Neural cell (in vitro differentiated cells): ENCODE measurements around the gene ALS2. TPM values are rescaled to one million over a fixed set of nuclear protein-coding genes. Genes with fewer than 3 reads are reported as not detected.

Source experiments
- H2AFZ ChIP-seq: fragments of 200-600, 300-800 bp; sonication (generic), shearing (Covaris generic); 2 replicates; pipeline ENCODE4 v1.6.0; 2014; ENCODE audit warnings: low read depth, mild to moderate bottlenecking, antibody characterized with exemption, low read length, moderate library complexity
- H3F3A ChIP-seq: fragments of 200-600 bp; shearing (Covaris generic); 2 replicates; pipeline ENCODE4 v1.6.1; 2016; ENCODE audit warnings: mild to moderate bottlenecking, moderate library complexity, mixed read lengths, antibody characterized with exemption, low read length; ENCODE audit not compliant: insufficient read depth, poor library complexity, severe bottlenecking
- H3K27ac ChIP-seq: fragments of 200-600, 300-800 bp; sonication (generic), shearing (Covaris generic); 2 replicates; pipeline ENCODE4 v1.5.1; 2014; ENCODE audit warnings: mild to moderate bottlenecking, low read length, moderate library complexity
- H3K27me3 ChIP-seq: fragments of 300-800, 200-600 bp; sonication (generic), shearing (Covaris generic); 2 replicates; pipeline ENCODE4 v1.6.0; 2014; ENCODE audit warnings: mild to moderate bottlenecking, low read depth, low read length, moderate library complexity; ENCODE audit not compliant: insufficient read depth
- H3K36me3 ChIP-seq: fragments of 300-800, 200-600 bp; sonication (generic), shearing (Covaris generic); 2 replicates; pipeline ENCODE4 v1.5.1; 2014; ENCODE audit warnings: mild to moderate bottlenecking, antibody characterized with exemption, low read length, moderate library complexity; ENCODE audit not compliant: insufficient read depth
- H3K4me2 ChIP-seq: fragments of 300-800, 200-600 bp; sonication (generic), shearing (Covaris generic); 2 replicates; pipeline ENCODE4 v1.6.0; 2014; ENCODE audit warnings: mild to moderate bottlenecking, low read length
- H3K4me3 ChIP-seq: fragments of 300-800, 200-600 bp; sonication (generic), shearing (Covaris generic); 2 replicates; pipeline ENCODE4 v1.5.1; 2014; ENCODE audit warnings: mild to moderate bottlenecking, low read length, moderate library complexity
- H3K79me2 ChIP-seq: fragments of 200-600 bp; shearing (Covaris generic); replicated peaks from 2 replicates; pipeline ENCODE4 v1.6.0; 2014; ENCODE audit warnings: mild to moderate bottlenecking, low read length, moderate library complexity; ENCODE audit not compliant: insufficient read depth
- H3K9ac ChIP-seq: fragments of 300-800, 200-600 bp; sonication (generic), shearing (Covaris generic); 2 replicates; pipeline ENCODE4 v1.6.1; 2016; ENCODE audit warnings: mild to moderate bottlenecking, low read length, mixed read lengths
- H3K9me2 ChIP-seq: fragments of 200-600 bp; shearing (Covaris generic); 2 replicates; pipeline ENCODE4 v1.6.1; 2016; ENCODE audit warnings: mild to moderate bottlenecking, low read length, mixed read lengths; ENCODE audit not compliant: insufficient read depth
- H3K9me3 ChIP-seq: fragments of 200-600, 300-800 bp; sonication (generic), shearing (Covaris generic); 2 replicates; pipeline ENCODE4 v1.6.1; 2016; ENCODE audit warnings: mild to moderate bottlenecking, mixed run types, low read length, moderate library complexity, mixed read lengths
- H4K20me1 ChIP-seq: fragments of 200-600 bp; shearing (Covaris generic); 2 replicates; pipeline ENCODE4 v1.6.1; 2016; ENCODE audit warnings: mild to moderate bottlenecking, mixed run types; ENCODE audit not compliant: insufficient read depth
- EP300 ChIP-seq: fragments of 450-650 bp; conservative IDR thresholded peaks from 2 replicates; pipeline ENCODE4 v1.6.1; 2014; ENCODE audit warnings: antibody characterized with exemption, mild to moderate bottlenecking, moderate library complexity; ENCODE audit not compliant: poor library complexity, severe bottlenecking
- EZH2 ChIP-seq: fragments of 200-600, 300-800 bp; shearing (Covaris generic), sonication (generic); IDR thresholded peaks from 2 replicates; pipeline ENCODE4 v1.6.1; 2014; ENCODE audit warnings: antibody characterized with exemption, low read length, borderline replicate concordance, mild to moderate bottlenecking; ENCODE audit not compliant: insufficient read depth, poor library complexity, severe bottlenecking
- MXI1 ChIP-seq: fragments of 450-650 bp; conservative IDR thresholded peaks from 2 replicates; pipeline ENCODE4 v1.6.1; 2014; ENCODE audit warnings: antibody characterized with exemption, mild to moderate bottlenecking; ENCODE audit not compliant: poor library complexity, severe bottlenecking
- POLR2AphosphoS5 ChIP-seq: IDR thresholded peaks from 2 replicates; pipeline ENCODE4 v1.6.1; 2012
- RAD21 ChIP-seq: fragments of 450-650 bp; conservative IDR thresholded peaks from 2 replicates; pipeline ENCODE4 v1.6.1; 2014; ENCODE audit warnings: antibody characterized with exemption, mild to moderate bottlenecking, moderate library complexity
- SMC3 ChIP-seq: fragments of 450-650 bp; conservative IDR thresholded peaks from 2 replicates; pipeline ENCODE4 v1.6.1; 2014; ENCODE audit warnings: antibody characterized with exemption, mild to moderate bottlenecking, moderate library complexity; ENCODE audit not compliant: poor library complexity
- TAF1 ChIP-seq: IDR thresholded peaks from 2 replicates; pipeline ENCODE4 v1.6.1; 2012; ENCODE audit warnings: low read depth
- polyA plus RNA-seq: library from polyadenylated mRNA; depleted of rRNA; stranded (reverse); fragments of >200 nt; gene quantifications from 2 replicates; pipeline ENCODE4 v1.2.3, GENCODE V29; 2014
- TF ChIP-seq, protein P1 (sequence below): fragments of 450-650 bp; IDR thresholded peaks from 2 replicates; pipeline ENCODE4 v1.5.1; 2014; ENCODE audit warnings: antibody characterized with exemption, mild to moderate bottlenecking, moderate library complexity; ENCODE audit not compliant: poor library complexity, severe bottlenecking
- TF ChIP-seq, protein P2 (sequence below): IDR thresholded peaks from 2 replicates; pipeline ENCODE4 v1.6.1; 2012; ENCODE audit warnings: borderline replicate concordance

The ALS2 gene
- polyA plus RNA-seq, 1 donor from 2014 or later, result 26.3 TPM

DNA sequence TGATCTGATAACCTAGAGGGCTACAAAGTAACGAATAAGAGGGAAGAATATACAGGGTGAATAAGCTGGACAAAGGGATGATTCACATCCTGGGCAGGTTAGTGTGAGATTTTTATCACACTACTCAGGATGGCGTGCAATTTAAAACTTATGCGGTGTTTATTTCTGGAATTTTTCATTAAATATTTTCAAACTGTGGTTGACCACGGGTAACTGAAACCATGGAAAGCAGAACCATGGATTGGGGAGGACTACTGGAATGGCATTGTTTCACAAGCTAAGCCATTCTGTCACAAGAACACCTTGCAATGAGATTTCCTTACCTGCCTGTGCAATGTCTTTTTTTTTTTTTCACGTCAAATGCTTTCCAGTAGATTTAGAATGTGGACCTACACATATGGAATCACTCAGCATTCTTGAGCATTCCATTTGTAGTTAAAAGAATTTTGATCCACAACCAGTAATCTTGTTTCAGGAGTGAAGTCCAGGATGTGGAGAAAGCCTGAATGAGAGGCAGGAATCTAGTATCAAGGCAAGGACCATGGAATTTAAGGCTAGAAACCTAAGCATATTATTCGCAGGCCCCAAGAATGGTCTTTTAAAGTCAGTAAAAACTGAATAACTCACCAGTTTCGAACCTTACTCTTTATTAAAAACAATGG is 17.6 kb upstream of the ALS2 start:
- H3K9me3 ChIP-seq, result no peaks in the 10 kb centered on the region
- H3K9ac ChIP-seq, result no peak overlapping the region
- H3F3A ChIP-seq, result no peaks in the 10 kb centered on the region
- H3K4me2 ChIP-seq, result no peak overlapping the region
- TF ChIP-seq POLR2AphosphoS5 (no peak), RAD21 (no peak), TAF1 (no peak), EZH2 (no peak), EP300 (no peak), SMC3 (no peak), MXI1 (no peak)
- TF ChIP-seq, protein P1, sequence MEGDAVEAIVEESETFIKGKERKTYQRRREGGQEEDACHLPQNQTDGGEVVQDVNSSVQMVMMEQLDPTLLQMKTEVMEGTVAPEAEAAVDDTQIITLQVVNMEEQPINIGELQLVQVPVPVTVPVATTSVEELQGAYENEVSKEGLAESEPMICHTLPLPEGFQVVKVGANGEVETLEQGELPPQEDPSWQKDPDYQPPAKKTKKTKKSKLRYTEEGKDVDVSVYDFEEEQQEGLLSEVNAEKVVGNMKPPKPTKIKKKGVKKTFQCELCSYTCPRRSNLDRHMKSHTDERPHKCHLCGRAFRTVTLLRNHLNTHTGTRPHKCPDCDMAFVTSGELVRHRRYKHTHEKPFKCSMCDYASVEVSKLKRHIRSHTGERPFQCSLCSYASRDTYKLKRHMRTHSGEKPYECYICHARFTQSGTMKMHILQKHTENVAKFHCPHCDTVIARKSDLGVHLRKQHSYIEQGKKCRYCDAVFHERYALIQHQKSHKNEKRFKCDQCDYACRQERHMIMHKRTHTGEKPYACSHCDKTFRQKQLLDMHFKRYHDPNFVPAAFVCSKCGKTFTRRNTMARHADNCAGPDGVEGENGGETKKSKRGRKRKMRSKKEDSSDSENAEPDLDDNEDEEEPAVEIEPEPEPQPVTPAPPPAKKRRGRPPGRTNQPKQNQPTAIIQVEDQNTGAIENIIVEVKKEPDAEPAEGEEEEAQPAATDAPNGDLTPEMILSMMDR, result no peak
- TF ChIP-seq, protein P2, sequence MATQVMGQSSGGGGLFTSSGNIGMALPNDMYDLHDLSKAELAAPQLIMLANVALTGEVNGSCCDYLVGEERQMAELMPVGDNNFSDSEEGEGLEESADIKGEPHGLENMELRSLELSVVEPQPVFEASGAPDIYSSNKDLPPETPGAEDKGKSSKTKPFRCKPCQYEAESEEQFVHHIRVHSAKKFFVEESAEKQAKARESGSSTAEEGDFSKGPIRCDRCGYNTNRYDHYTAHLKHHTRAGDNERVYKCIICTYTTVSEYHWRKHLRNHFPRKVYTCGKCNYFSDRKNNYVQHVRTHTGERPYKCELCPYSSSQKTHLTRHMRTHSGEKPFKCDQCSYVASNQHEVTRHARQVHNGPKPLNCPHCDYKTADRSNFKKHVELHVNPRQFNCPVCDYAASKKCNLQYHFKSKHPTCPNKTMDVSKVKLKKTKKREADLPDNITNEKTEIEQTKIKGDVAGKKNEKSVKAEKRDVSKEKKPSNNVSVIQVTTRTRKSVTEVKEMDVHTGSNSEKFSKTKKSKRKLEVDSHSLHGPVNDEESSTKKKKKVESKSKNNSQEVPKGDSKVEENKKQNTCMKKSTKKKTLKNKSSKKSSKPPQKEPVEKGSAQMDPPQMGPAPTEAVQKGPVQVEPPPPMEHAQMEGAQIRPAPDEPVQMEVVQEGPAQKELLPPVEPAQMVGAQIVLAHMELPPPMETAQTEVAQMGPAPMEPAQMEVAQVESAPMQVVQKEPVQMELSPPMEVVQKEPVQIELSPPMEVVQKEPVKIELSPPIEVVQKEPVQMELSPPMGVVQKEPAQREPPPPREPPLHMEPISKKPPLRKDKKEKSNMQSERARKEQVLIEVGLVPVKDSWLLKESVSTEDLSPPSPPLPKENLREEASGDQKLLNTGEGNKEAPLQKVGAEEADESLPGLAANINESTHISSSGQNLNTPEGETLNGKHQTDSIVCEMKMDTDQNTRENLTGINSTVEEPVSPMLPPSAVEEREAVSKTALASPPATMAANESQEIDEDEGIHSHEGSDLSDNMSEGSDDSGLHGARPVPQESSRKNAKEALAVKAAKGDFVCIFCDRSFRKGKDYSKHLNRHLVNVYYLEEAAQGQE, result no peak
- no peaks in the 10 kb centered on the region for H3K27me3 ChIP-seq
- H2AFZ ChIP-seq, result no peak overlapping the region
- no peaks in the 10 kb centered on the region for H3K36me3 ChIP-seq
- no peaks in the 10 kb centered on the region for H3K79me2 ChIP-seq
- no peak overlapping the region for H3K4me3 ChIP-seq
- no peak overlapping the region for H3K27ac ChIP-seq
- H3K9me2 ChIP-seq, result no peaks in the 10 kb centered on the region
- H4K20me1 ChIP-seq, result no peaks in the 10 kb centered on the region

DNA sequence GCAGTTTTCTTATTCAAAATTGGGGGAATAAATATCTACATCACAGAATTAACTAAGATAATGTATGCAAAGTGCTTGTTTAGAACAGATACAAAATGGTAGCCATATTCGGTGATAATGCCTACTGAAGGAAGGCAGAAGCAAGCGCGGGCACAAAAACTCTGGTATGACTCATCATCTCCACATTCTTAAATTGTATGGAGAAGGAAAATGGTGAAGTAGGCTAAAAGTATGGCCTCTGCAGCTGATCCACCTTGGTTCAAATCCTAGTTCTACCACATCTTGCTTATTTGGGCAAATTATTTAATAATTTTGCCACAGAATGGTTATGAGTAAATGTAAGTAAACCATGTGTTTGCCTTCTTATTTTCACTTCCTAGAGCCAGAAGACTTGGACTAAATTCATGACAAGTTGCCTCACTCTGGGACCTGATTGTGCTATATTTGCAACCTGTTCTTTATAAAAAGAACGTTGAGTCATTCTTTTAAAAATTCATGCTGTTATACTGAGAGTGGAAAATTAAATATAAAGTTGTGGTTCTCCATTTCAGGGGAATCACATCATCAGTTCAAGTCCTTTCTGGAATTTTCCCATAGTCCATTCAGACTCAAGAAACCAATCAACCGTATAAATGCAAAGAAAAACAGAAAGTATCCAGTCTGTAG is 16.6 kb upstream of the ALS2 start:
- Histone ChIP-seq H3K9me2 (no peaks in the 10 kb centered on the region), H3K4me2 (no peak overlapping the region), H3K36me3 (no peaks in the 10 kb centered on the region), H3K79me2 (no peaks in the 10 kb centered on the region), H3K4me3 (no peak overlapping the region), H4K20me1 (no peaks in the 10 kb centered on the region), H3K27ac (no peak overlapping the region), H3K9ac (no peak overlapping the region), H3K27me3 (no peaks in the 10 kb centered on the region), H3K9me3 (no peaks in the 10 kb centered on the region), H2AFZ (no peak overlapping the region), H3F3A (no peaks in the 10 kb centered on the region)
- TF ChIP-seq SMC3 (no peak), POLR2AphosphoS5 (no peak)
